Measurements from ENCODE around the gene ESRP2.

Gene ESRP2

GRCh38 chr16:68247400-68247799, 11.5 kb upstream of the ESRP2 start:
- Histone ChIP-seq H3K9me3 (ENCODE audit: insufficient read depth, low read depth, low read length) (no peaks in the 10 kb centered on the region), H3K27me3 (ENCODE audit: insufficient read depth, low read length) (peaks cover 18% of the 10 kb centered on the region), H3K4me1 (ENCODE audit: insufficient read depth, low read length) (peaks cover 5% of the 10 kb centered on the region; the same call in 1 of the 2 replicates), H3K4me3 (ENCODE audit: low read length) (no peak overlapping the region), H3K36me3 (ENCODE audit: insufficient read depth, low read length) (no peaks in the 10 kb centered on the region), H3K9ac (ENCODE audit: low read depth, low read length) (no peak overlapping the region), H3K27ac (ENCODE audit: low read depth, low read length) (no peak overlapping the region)
- WGBS, result 96% methylated on average over 4 of the region's 4 CpGs

GRCh38 chr16:68246666-68247065, 10.7 kb upstream of the ESRP2 start:
- Histone ChIP-seq H3K27me3 (ENCODE audit: insufficient read depth, low read length) (peaks cover 18% of the 10 kb centered on the region), H3K9ac (ENCODE audit: low read depth, low read length) (no peak overlapping the region), H3K36me3 (ENCODE audit: insufficient read depth, low read length) (no peaks in the 10 kb centered on the region), H3K4me1 (ENCODE audit: insufficient read depth, low read length) (peaks cover 5% of the 10 kb centered on the region; the same call in 1 of the 2 replicates), H3K9me3 (ENCODE audit: insufficient read depth, low read depth, low read length) (no peaks in the 10 kb centered on the region), H3K4me3 (ENCODE audit: low read length) (no peak overlapping the region), H3K27ac (ENCODE audit: low read depth, low read length) (no peak overlapping the region)
- 95% methylated on average over 5 of the region's 5 CpGs for WGBS

GRCh38 chr16:68246121-68246520, 10.2 kb upstream of the ESRP2 start:
- Histone ChIP-seq H3K27ac (ENCODE audit: low read depth, low read length) (no peak overlapping the region), H3K9ac (ENCODE audit: low read depth, low read length) (no peak overlapping the region), H3K27me3 (ENCODE audit: insufficient read depth, low read length) (peaks cover 18% of the 10 kb centered on the region), H3K9me3 (ENCODE audit: insufficient read depth, low read depth, low read length) (no peaks in the 10 kb centered on the region), H3K4me1 (ENCODE audit: insufficient read depth, low read length) (peaks cover 5% of the 10 kb centered on the region; the same call in 1 of the 2 replicates), H3K4me3 (ENCODE audit: low read length) (peak overlapping the region; percentile 80), H3K36me3 (ENCODE audit: insufficient read depth, low read length) (no peaks in the 10 kb centered on the region)
- 91% methylated on average over 7 of the region's 7 CpGs for WGBS

GRCh38 chr16:68244903-68245853, 9.3 kb upstream of the ESRP2 start, which contains the start of gene PLA2G15:
Gene PLA2G15, plus strand, starts transcription at chr16:68245373. Its CDS starts 54 bp downstream, at chr16:68245427.
- Histone ChIP-seq H3K9ac (ENCODE audit: low read depth, low read length) (peak within 1 kb of the TSS; percentile 22; the same call in 1 of the 2 replicates), H3K27me3 (ENCODE audit: insufficient read depth, low read length) (peaks cover 18% of the 10 kb centered on the region), H3K27ac (ENCODE audit: low read depth, low read length) (no peak within 1 kb of the TSS), H3K36me3 (ENCODE audit: insufficient read depth, low read length) (no peaks in the 10 kb centered on the region), H3K9me3 (ENCODE audit: insufficient read depth, low read depth, low read length) (no peaks in the 10 kb centered on the region), H3K4me3 (ENCODE audit: low read length) (peak within 1 kb of the TSS; percentile 80), H3K4me1 (ENCODE audit: insufficient read depth, low read length) (peaks cover 5% of the 10 kb centered on the region; the same call in 1 of the 2 replicates)
- WGBS, result 2% methylated on average over 73 of the region's 75 CpGs

- Histone ChIP-seq H3K9ac (ENCODE audit: low read depth, low read length) (peak overlapping the region; percentile 22; the same call in 1 of the 2 replicates), H3K36me3 (ENCODE audit: insufficient read depth, low read length) (no peaks in the 10 kb centered on the region), H3K27ac (ENCODE audit: low read depth, low read length) (no peak overlapping the region), H3K4me3 (ENCODE audit: low read length) (peak overlapping the region; percentile 80), H3K27me3 (ENCODE audit: insufficient read depth, low read length) (peaks cover 18% of the 10 kb centered on the region), H3K4me1 (ENCODE audit: insufficient read depth, low read length) (peaks cover 5% of the 10 kb centered on the region; the same call in 1 of the 2 replicates), H3K9me3 (ENCODE audit: insufficient read depth, low read depth, low read length) (no peaks in the 10 kb centered on the region)
- 16% methylated on average over 20 of the region's 20 CpGs for WGBS
Observed at GRCh38 chr16:68244481-68244902, 8.6 kb upstream of the ESRP2 start.

- 89% methylated on average over 9 of the region's 9 CpGs for WGBS
- Histone ChIP-seq H3K27ac (ENCODE audit: low read depth, low read length) (no peak overlapping the region), H3K4me3 (ENCODE audit: low read length) (no peak overlapping the region)
Observed at GRCh38 chr16:68242926-68243858, 7.3 kb upstream of the ESRP2 start.

GRCh38 chr16:68242085-68242484, 6.2 kb upstream of the ESRP2 start:
- 82% methylated on average over 7 of the region's 7 CpGs for WGBS
- Histone ChIP-seq H3K36me3 (ENCODE audit: insufficient read depth, low read length) (no peaks in the 10 kb centered on the region), H3K27ac (ENCODE audit: low read depth, low read length) (no peak overlapping the region), H3K9me3 (ENCODE audit: insufficient read depth, low read depth, low read length) (no peaks in the 10 kb centered on the region), H3K4me3 (ENCODE audit: low read length) (no peak overlapping the region), H3K27me3 (ENCODE audit: insufficient read depth, low read length) (peaks cover 18% of the 10 kb centered on the region), H3K4me1 (ENCODE audit: insufficient read depth, low read length) (peaks cover 5% of the 10 kb centered on the region; the same call in 1 of the 2 replicates), H3K9ac (ENCODE audit: low read depth, low read length) (no peak overlapping the region)

More at GRCh38 chr16:68242926-68243858, 7.3 kb upstream of the ESRP2 start:
- H3K4me1 ChIP-seq (ENCODE audit: insufficient read depth, low read length), result peaks cover 5% of the 10 kb centered on the region; the same call in 1 of the 2 replicates
- H3K9ac ChIP-seq (ENCODE audit: low read depth, low read length), result no peak overlapping the region
- peaks cover 18% of the 10 kb centered on the region for H3K27me3 ChIP-seq (ENCODE audit: insufficient read depth, low read length)
- H3K9me3 ChIP-seq (ENCODE audit: insufficient read depth, low read depth, low read length), result no peaks in the 10 kb centered on the region
- no peaks in the 10 kb centered on the region for H3K36me3 ChIP-seq (ENCODE audit: insufficient read depth, low read length)

GRCh38 chr16:68238029-68238345, 2.1 kb upstream of the ESRP2 start:
- H3K36me3 ChIP-seq (ENCODE audit: insufficient read depth, low read length), result peaks cover 7% of the 10 kb centered on the region
- H3K9ac ChIP-seq (ENCODE audit: low read depth, low read length), result peak overlapping the region; percentile 72
- H3K4me3 ChIP-seq (ENCODE audit: low read length), result peak overlapping the region; percentile 58
- H3K27ac ChIP-seq (ENCODE audit: low read depth, low read length), result peak overlapping the region; percentile 95
- H3K4me1 ChIP-seq (ENCODE audit: insufficient read depth, low read length), result peaks cover 20% of the 10 kb centered on the region
- H3K9me3 ChIP-seq (ENCODE audit: insufficient read depth, low read depth, low read length), result no peaks in the 10 kb centered on the region
- H3K27me3 ChIP-seq (ENCODE audit: insufficient read depth, low read length), result peaks cover 24% of the 10 kb centered on the region
- WGBS, result 25% methylated on average over 19 of the region's 20 CpGs

GRCh38 chr16:68237243-68238028, 1.5 kb upstream of the ESRP2 start:
- peaks cover 20% of the 10 kb centered on the region for H3K4me1 ChIP-seq (ENCODE audit: insufficient read depth, low read length)
- peak overlapping the region; percentile 60 for H3K4me3 ChIP-seq (ENCODE audit: low read length)
- peak overlapping the region; percentile 99 for H3K27ac ChIP-seq (ENCODE audit: low read depth, low read length)
- peaks cover 24% of the 10 kb centered on the region for H3K27me3 ChIP-seq (ENCODE audit: insufficient read depth, low read length)
- H3K9me3 ChIP-seq (ENCODE audit: insufficient read depth, low read depth, low read length), result no peaks in the 10 kb centered on the region
- H3K9ac ChIP-seq (ENCODE audit: low read depth, low read length), result peak overlapping the region; percentile 72
- H3K36me3 ChIP-seq (ENCODE audit: insufficient read depth, low read length), result peaks cover 10% of the 10 kb centered on the region
- under 1% methylated on average over 72 of the region's 72 CpGs for WGBS

- peak overlapping the region; percentile 60 for H3K4me3 ChIP-seq (ENCODE audit: low read length)
- H3K4me1 ChIP-seq (ENCODE audit: insufficient read depth, low read length), result peaks cover 20% of the 10 kb centered on the region
- H3K27me3 ChIP-seq (ENCODE audit: insufficient read depth, low read length), result peaks cover 24% of the 10 kb centered on the region
- 4% methylated on average over 21 of the region's 21 CpGs for WGBS
- H3K27ac ChIP-seq (ENCODE audit: low read depth, low read length), result peak overlapping the region; percentile 99
- H3K9me3 ChIP-seq (ENCODE audit: insufficient read depth, low read depth, low read length), result no peaks in the 10 kb centered on the region
- peak overlapping the region; percentile 70 for H3K9ac ChIP-seq (ENCODE audit: low read depth, low read length)
- H3K36me3 ChIP-seq (ENCODE audit: insufficient read depth, low read length), result peaks cover 15% of the 10 kb centered on the region
Observed at GRCh38 chr16:68236826-68237242, 907 bp upstream of the ESRP2 start.
